Hepatocyte (in vitro differentiated cells): ENCODE data around the gene CDK14.

Experiments
- EZH2 ChIP-seq: fragments of 200-600 bp; sonication (generic); IDR thresholded peaks from 2 replicates; pipeline ENCODE4 v1.6.1; 2016; ENCODE audit warnings: antibody characterized with exemption, mild to moderate bottlenecking, borderline replicate concordance
- TF ChIP-seq, protein P1 (sequence below): fragments of 200-600 bp; sonication (generic); IDR thresholded peaks from 2 replicates; pipeline ENCODE4 v1.5.1; 2016; ENCODE audit warnings: antibody characterized with exemption, mild to moderate bottlenecking; ENCODE audit not compliant: poor library complexity

DNA sequence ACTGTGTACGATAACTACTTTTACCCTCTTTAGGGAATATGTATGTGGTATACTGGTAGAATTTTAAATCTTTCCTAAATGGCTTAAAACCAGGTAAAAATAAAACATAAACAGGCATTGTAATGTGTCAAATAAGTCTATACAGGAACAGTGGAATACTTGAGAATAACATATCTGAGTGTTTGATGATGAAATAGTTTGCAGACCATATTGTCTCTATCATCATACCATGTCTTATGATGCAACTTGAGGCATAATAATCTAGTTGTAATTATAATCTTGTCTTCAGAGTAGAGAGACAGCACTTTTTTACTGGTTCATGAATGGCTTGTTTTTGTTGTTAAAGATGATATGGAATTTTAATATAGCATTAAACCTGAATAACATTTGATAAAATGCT lies 293.5 kb downstream of the CDK14 start:
- TF ChIP-seq, protein P1, sequence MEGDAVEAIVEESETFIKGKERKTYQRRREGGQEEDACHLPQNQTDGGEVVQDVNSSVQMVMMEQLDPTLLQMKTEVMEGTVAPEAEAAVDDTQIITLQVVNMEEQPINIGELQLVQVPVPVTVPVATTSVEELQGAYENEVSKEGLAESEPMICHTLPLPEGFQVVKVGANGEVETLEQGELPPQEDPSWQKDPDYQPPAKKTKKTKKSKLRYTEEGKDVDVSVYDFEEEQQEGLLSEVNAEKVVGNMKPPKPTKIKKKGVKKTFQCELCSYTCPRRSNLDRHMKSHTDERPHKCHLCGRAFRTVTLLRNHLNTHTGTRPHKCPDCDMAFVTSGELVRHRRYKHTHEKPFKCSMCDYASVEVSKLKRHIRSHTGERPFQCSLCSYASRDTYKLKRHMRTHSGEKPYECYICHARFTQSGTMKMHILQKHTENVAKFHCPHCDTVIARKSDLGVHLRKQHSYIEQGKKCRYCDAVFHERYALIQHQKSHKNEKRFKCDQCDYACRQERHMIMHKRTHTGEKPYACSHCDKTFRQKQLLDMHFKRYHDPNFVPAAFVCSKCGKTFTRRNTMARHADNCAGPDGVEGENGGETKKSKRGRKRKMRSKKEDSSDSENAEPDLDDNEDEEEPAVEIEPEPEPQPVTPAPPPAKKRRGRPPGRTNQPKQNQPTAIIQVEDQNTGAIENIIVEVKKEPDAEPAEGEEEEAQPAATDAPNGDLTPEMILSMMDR, result no peak
- TF ChIP-seq EZH2, result no peak
